Lung (tissue), 12 donors: ENCODE data around the gene PROX2. TPM values are rescaled to one million over a fixed set of nuclear protein-coding genes. Genes with fewer than 3 reads are reported as not detected.

Source experiments
- ATAC-seq: fragments of 200-7000 bp; cut with Tn5 transposase; one replicate; pipeline ENCODE4 v1.9.1; 2020; ENCODE audit warnings: moderate number of reproducible peaks; ENCODE audit not compliant: insufficient read depth, low FRiP score
- DNase-seq, 3 donors: peaks; one replicate each; pipeline ENCODE4 v3.0.0-alpha.2; 2013 to 2017
- H3K27ac ChIP-seq, 2 donors: one replicate each; pipeline ENCODE4 v1.5.1; 2013; ENCODE audit warnings: mild to moderate bottlenecking in 2 of 2, moderate library complexity in 2 of 2, control low read depth in 1 of 2, inconsistent platforms in 1 of 2, low read depth in 1 of 2, low read length in 1 of 2
- H3K27me3 ChIP-seq, 3 donors: one replicate each; pipeline ENCODE4 v1.5.1; 2013; ENCODE audit warnings: low read length in 2 of 3; ENCODE audit not compliant: control insufficient read depth in 3 of 3, insufficient read depth in 3 of 3
- H3K36me3 ChIP-seq, 4 donors: one replicate each; pipeline ENCODE4 v1.5.1; 2013; ENCODE audit warnings: low read length in 4 of 4, mild to moderate bottlenecking in 1 of 4, moderate library complexity in 1 of 4; ENCODE audit not compliant: control insufficient read depth in 4 of 4, insufficient read depth in 4 of 4
- H3K4me1 ChIP-seq, 5 donors: one replicate each; pipeline ENCODE4 v1.5.1; 2013; ENCODE audit warnings: low read length in 5 of 5, mild to moderate bottlenecking in 2 of 5, moderate library complexity in 1 of 5; ENCODE audit not compliant: control insufficient read depth in 5 of 5, insufficient read depth in 5 of 5
- H3K4me3 ChIP-seq: one replicate; pipeline ENCODE4 v1.5.1; 2013; ENCODE audit warnings: mild to moderate bottlenecking, control low read depth, moderate library complexity
- H3K9ac ChIP-seq, 2 donors: one replicate each; pipeline ENCODE4 v1.5.1; 2013; ENCODE audit warnings: low read length in 2 of 2, control low read depth in 1 of 2; ENCODE audit not compliant: insufficient read depth in 1 of 2
- H3K9me3 ChIP-seq, 4 donors: one replicate each; pipeline ENCODE4 v1.5.1; 2013; ENCODE audit warnings: low read length in 3 of 4, mild to moderate bottlenecking in 1 of 4, moderate library complexity in 1 of 4; ENCODE audit not compliant: control insufficient read depth in 4 of 4, insufficient read depth in 3 of 4
- WGBS, 2 donors: extraction: QIAGEN DNeasy Blood & Tissue Kit; methylation state at CpG; one replicate each; pipeline ENCODE4 v1.1.7; 2013; 5-methylcytosine and 5-hydroxymethylcytosine counted together
- polyA plus RNA-seq, 2 donors: library from polyadenylated mRNA; stranded (reverse); fragments of 200-250 nt; gene quantifications; one replicate each; pipeline ENCODE4 v1.2.1, GENCODE V29; 2013
- total RNA-seq, 2 donors: library from RNA; depleted of rRNA in 1 of 2; stranded (reverse); fragments of >200 nt in 1 of 2; gene quantifications; one replicate each; pipeline ENCODE4 v1.2.1, GENCODE V29; 2014 to 2021
- TF ChIP-seq, protein P1 (sequence below): IDR thresholded peaks from 2 replicates; pipeline ENCODE4 v1.5.1; 2012; ENCODE audit warnings: mild to moderate bottlenecking; ENCODE audit errors: control extremely low read depth, extremely low read depth
- donor health status: control.
- donor health status: control.
- donor health status: Bipolar disorder and iron deficiency.
- donor health status: healthy.
- donor health status: DM: yes; HTN: yes; CAD: no.

PROX2 gene
- total and polyA plus RNA-seq, 4 donors = 0.01 to 0.09 TPM; not detected in 2

DNA sequence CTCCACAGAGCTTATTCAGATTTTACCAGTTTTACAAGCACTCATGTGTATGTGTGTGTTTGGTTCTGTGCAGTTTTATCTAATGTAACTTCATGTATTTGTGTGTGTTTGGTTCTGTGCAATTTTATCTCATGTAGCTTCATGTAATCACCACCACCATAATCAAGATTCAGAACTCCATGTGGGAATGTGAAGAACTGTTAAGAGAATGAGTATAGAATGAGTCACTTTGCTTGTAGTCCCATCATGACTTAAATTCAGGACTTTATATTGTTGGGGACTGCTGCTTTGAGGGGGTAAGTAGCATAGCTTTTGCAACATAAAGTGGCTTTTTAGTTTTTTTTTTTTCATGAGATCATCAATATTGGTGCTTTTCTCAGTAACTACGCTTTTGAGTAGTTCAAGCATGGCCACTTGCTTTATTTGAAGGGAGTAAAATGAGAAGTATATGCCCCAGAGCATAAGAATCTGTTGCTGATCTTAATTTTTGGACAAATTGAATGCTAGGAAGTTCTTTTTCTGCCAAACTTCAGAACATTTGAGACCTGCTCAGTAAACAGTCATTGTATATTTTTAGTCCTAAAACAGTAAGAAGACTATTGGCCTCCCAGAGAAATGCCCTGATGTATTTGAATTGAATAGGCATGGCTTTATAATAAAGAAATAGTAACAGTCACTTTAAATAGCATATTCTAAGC is 28.8 kb downstream of the PROX2 start:
- DNase-seq (no peak), ATAC-seq (no peak)
- H3K36me3 ChIP-seq = no peaks in the 10 kb centered on the region
- no peak overlapping the region for H3K9ac ChIP-seq
- no peak overlapping the region for H3K27ac ChIP-seq
- no peaks in the 10 kb centered on the region for H3K27me3 ChIP-seq
- no peak overlapping the region for H3K4me3 ChIP-seq
- TF ChIP-seq, protein P1, sequence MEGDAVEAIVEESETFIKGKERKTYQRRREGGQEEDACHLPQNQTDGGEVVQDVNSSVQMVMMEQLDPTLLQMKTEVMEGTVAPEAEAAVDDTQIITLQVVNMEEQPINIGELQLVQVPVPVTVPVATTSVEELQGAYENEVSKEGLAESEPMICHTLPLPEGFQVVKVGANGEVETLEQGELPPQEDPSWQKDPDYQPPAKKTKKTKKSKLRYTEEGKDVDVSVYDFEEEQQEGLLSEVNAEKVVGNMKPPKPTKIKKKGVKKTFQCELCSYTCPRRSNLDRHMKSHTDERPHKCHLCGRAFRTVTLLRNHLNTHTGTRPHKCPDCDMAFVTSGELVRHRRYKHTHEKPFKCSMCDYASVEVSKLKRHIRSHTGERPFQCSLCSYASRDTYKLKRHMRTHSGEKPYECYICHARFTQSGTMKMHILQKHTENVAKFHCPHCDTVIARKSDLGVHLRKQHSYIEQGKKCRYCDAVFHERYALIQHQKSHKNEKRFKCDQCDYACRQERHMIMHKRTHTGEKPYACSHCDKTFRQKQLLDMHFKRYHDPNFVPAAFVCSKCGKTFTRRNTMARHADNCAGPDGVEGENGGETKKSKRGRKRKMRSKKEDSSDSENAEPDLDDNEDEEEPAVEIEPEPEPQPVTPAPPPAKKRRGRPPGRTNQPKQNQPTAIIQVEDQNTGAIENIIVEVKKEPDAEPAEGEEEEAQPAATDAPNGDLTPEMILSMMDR = no peak
- no peaks in the 10 kb centered on the region for H3K9me3 ChIP-seq
- 93 to 96% methylated on average over 1 of the region's 1 CpG for whole genome bisulfite sequencing, 2 donors
- peaks cover 0 to 4% (median 0%) of the 10 kb centered on the region in 5 donors for H3K4me1 ChIP-seq

DNA sequence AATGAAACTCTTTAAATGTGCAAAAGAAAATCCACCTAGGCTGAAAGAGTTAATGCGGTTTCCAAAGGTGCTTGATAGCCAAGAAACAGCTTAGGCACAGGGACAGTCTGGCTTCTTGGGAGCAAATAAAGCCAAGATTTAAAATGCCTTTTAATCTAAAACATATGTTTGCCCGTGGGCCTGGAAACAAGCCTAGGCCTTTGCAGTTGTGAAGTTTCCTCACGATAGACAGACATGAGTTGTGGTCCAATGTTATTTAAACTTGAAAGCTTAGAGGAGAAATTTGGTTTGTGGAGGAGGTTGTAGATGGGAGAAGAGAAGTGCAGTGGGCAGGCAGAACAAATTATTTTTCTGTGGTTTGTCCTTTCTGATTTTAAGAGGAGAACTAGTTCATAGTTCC is 29.8 kb downstream of the PROX2 start:
- 67 to 89% methylated on average over 3 of the region's 3 CpGs for WGBS, 2 donors
- ATAC-seq (no peak), DNase-seq (no peak)
- Histone ChIP-seq H3K4me3 (no peak overlapping the region), H3K4me1 (peaks cover 0 to 4% (median 0%) of the 10 kb centered on the region in 5 donors), H3K9ac (no peak overlapping the region), H3K9me3 (no peaks in the 10 kb centered on the region), H3K36me3 (no peaks in the 10 kb centered on the region), H3K27me3 (no peaks in the 10 kb centered on the region), H3K27ac (no peak overlapping the region)
- TF ChIP-seq, protein P1 = no peak

DNA sequence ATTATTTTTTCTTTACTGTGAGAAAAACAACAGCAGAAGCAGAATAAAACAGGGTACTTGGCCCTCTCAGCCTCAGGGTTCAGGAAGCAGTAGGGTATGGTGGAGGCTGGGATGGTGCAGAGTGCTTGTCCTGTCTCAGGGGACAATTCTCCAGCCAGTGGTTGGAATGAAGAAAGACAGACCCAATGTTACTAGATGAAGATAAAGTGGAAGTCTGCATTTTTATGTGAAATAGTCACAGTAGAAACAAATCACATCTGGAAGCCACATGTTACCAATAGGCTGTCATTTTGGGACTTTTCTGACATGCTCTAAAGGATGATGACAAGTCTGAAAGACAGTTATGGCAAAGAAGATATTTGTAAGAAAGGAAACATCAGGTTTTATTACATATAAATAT is 32.3 kb downstream of the PROX2 start:
- Histone ChIP-seq H3K9ac (no peak overlapping the region), H3K27ac (no peak overlapping the region), H3K4me1 (peaks cover 0 to 4% (median 0%) of the 10 kb centered on the region in 5 donors), H3K27me3 (no peaks in the 10 kb centered on the region), H3K36me3 (peaks cover 0 to 8% (median 5%) of the 10 kb centered on the region in 4 donors), H3K9me3 (no peaks in the 10 kb centered on the region), H3K4me3 (no peak overlapping the region)
- no peak for ATAC-seq
- no peak for DNase-seq
- TF ChIP-seq, protein P1 = no peak
